ENCODE results near the gene IRX4.
"Not testable (repeated sequence)": the region's sequence is repeated elsewhere in the genome, so short reads cannot be mapped to it uniquely, and the experiment has no call there.

Gene IRX4

DNA sequence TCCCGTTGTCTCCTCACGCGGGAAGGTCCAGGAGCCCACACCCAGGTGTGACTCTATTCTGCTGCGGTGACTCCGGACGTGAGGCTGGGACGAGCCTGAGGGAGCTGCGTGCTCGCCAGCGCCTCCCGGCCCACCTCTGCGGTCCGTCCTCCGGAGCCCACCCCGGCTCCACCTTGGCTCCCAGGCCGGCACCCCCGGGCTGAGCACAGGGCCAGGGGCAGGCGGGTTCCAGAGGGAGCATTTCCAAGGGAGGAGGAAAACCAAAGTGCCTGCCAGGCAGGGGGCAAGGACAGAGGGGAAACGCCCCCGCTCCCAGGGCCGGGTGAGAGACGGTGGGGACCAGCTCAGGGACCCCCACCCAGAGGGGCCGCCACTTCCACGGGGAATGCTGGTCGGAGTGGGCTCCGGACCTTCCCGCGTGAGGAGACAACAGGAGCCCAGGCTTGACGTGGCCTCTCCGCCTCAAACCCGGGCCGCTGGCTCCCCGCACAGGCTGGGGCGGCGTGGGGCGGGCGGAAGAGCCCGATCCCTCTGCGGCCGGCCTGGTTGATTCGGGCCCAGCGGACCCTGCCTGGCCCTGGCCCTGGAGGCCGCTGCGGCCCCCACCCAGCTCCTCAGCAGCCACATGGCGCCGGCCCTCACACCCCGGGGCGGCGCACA, 26.0 kb downstream of the IRX4 start:
- no peak for DNase-seq

DNA sequence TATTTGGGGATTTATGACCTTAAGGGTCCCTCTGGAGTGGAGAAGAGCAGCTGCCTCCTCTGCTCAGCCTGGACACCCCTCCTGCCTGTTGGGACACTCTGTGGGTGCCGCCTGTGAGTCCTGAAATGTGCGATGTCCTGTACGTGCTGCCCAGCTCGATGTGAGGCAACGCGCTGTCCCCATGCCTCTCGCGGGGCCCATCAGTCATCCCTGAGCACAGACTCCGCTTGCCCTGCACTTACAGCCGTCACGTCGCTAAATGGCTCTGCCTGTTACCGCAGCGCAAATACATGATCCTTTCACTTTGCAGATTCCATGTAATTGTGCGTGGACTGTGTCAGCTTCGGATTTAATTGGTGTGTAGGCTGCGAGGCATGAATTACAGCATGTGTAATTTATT, 27.1 kb downstream of the IRX4 start:
- no peak for DNase-seq

DNA sequence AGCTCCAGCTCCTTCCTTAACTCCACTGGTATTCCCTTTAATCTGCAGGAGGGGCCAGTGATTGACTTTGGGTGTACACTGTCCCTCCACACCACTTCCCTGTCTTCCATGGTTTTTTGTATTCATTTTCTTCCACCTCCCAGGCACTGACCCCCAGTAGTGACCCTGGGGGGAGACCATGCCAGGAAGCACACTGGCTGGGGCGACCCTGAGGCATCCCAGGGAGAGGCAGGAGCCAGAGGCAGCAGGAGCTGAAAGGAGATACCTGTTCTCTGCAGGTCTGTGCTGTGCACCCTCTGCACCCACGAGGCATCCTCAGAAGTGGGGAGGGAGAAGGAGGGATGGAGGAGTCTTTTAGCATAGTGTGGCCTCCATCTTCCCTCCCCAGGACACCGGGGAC, 27.6 kb downstream of the IRX4 start:
- DNase-seq, result no peak

DNA sequence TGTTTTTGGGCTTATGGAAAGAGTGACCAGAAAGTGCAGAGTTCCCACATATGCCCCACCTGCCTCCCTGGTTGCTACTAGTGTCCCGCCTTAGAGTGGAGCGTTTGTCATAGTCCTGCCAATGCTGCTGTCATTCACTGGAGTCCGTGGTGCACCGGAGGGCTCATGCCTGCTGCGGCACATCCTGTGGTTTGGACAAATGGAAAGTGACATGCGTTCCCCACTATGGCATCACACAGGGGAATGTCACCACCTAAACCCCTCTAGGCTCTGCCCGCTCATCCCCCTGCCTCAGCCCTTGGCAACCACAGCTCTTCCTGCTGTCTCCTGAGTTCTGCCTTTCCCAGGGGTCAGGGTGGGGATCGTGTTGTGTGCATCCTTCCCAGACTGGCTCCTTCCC, 29.2 kb downstream of the IRX4 start:
- DNase-seq, result no peak

DNA sequence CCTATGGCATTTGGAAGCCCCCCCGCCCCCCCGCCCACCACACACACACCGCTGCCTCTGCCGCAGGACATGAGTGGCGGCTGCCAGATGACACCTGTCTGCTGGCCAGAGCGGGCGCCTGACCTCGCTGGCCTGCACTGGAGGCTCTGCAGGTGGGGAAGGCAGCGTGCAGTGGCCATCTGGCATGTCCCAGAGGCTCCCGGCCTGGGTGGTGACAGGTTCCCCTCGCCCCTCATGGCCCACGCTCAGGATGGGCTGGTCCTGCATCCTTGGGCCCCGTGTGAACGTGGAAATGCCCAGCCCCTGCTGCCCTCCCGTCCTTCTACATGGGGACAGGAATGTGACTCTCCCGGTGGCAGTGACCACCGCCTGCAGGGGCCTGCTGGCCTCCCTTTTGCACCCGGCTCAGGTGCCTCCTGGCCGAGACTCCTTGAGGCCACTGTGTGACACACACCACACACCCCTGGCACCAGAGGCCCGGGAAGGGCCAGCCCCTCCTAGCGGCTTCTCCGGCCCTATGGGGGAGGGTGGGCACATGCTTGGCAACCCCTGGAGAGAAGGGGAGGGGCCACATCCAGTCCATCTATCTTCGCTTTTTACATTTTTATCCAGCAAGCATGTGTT, 30.3 kb downstream of the IRX4 start:
- DNase-seq, result no peak

DNA sequence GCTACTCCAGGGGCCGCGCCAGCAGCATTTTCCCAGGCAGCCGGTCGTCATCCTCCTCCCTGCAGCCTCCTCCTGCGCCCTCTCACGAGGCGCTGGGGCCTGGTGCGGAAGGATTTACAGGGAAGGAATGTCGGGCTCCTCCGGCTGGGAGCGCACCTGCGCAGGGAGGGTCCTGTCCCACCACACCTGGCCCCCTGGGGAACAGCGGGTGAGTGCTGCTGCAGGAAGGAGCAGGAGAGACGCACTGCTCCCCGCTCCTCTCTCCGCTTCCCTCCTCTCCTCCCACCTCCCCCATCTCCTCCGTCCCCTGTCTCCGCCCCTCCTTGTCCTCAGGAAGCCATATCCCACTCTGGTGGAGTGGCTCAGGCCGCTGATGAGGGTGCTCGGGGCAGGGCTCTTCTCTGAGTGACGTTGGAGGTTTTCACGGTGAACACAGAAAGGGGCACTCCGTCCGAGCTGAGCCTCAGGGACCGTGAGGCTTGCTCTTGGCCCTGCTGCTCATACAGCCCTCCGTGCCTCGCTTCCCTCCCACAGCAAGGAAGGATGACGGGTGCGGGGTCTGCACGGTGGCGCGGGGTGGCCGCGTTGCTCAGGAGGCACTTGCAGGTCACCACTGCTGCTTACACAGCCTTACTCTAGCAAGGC, 31.3 kb downstream of the IRX4 start:
- no peak for DNase-seq

DNA sequence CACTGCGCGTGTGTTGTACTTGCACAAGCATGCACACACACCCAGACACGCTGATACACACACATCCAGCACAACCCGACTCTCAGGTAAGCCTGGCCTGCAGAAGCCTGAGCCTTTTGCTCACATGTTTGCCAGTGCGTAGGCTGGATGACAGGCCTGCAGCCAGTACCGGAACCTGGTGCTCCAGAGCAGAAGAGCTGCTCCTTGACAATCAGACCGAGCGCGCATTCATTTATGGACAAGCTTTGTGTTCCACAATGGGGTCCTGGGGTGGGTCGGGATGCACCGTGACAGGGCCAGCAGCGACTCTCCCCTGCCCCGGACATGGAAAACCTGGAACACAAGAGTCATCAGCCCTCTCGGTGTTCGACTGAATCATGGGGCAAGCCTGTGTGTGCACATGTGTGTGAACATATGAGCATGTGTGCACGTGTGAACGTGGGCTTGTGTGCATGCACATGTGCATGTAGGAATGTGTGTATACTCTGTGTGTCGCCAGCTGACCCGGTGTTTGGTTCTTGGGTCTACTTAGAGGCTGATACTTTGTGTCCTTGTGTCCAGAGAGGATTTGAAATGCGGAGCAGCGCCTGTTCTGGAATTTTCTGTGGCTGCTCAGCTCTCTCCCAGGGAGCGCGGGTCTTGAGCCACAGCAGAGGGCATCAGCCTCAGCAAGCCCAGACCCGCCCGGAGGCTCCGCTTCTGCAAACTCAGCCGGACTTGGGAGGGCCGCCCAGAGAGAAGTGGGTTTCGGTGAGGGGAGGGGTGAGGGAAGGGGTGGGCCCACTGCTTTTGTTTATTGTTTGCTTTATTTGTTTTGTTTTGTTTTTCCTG, 32.2 kb downstream of the IRX4 start:
- DNase-seq, result no peak

DNA sequence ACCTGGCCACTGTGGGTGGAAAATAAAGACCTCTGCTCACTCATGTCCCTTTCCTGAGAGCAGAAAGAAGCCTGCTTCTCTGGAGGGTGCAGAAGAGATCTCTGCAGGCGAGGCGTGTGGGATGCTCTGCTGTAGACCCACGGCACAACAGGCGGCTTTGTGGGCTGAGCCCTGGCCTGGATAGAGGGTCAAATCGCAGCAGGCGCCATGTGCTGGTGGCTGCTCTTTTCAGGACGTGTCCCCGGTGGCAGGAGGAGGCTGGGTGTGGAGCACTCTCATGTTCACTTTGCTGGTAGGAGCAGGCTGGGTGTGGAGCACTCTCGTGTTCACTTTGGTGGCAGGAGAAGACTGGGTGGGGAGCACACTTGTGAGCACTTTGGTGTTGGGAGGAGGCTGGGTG, 35.1 kb downstream of the IRX4 start:
- no peak for DNase-seq

DNA sequence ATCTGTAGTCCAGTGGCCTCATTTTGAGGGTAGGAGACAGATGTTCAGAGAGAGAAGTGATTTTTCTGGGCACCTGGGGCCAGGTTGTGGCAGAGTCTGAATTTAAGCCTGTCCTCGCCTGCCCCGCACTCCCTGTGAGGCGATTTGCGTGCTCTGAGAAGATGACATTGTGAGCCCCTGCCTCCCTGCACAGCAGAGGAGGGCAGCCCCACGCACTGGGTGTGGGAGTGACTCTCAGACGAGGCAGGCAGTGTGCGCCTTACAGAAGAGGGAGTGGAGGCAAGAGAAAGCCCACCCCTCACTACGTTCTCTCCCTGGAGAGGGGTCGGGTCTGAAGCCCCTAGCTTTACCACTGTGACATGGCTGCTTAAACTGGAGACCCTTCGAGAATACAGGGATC, 35.7 kb downstream of the IRX4 start:
- DNase-seq, result no peak

DNA sequence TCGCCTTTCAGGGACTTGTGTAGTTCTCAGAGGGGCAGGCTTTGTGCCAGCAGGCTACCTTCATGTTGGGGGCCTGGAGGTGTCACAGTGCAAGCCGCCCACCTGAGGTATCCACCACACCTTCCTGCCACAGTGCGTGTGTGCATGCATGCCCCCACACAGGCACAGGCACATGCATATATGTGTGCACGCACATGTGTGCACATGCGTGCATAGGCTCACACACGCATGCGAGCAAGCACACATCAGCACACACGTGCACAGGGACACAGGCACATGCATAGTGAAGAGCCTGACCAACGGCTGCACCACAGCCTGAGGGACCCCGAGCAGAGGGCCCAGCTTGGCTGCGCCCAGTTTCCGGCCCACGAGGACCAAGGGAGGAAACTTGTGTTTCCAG, 36.1 kb downstream of the IRX4 start:
- DNase-seq, result no peak

DNA sequence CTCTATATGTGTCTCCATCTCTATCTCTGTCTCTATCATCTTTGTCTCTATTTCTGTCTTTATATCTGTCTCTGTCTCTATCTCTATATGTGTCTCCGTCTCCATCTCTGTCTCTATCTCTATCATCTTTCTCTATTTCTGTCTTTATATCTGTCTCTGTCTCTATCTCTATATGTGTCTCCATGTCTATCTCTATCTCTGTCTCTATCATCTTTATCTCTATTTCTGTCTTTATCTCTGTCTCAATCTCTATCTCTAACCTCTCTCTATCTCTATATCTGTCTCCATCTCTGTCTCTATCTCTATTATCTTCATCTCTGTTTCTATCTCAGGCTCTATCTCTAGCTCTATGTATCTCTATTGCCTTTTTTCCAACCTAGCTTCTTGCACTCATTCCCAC, 37.0 kb downstream of the IRX4 start:
- no peak for DNase-seq

DNA sequence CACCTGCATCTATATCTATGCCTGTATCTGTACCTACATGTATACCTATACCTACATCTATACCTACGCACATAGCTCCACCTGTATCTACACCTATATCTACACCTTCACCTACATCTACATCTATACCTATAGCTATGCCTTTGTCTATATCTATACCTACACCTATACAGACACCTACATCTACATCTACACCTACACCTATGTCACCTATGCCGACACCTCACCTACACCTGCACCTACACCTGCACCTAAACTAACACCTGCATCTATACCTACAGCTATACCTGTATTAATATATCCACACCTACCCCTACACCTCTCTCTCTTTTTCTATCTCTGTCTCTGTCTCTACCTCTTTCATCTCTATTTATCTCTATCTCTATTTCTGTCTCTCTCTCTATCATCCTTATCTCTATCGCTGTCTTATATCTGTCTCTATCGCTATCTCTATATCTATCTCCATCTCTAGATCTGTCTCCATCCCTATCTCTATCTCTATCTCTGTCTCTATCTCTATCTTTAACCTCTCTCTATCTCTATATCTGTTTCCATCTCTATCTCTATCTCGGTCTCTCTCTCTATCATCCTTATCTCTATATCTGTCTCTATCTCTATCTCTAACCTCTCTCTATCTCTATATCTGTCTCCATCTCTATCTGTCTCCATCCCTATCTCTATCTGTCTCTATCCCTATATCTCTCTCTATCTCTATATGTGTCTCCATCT, 37.9 kb downstream of the IRX4 start:
- no peak for DNase-seq

DNA sequence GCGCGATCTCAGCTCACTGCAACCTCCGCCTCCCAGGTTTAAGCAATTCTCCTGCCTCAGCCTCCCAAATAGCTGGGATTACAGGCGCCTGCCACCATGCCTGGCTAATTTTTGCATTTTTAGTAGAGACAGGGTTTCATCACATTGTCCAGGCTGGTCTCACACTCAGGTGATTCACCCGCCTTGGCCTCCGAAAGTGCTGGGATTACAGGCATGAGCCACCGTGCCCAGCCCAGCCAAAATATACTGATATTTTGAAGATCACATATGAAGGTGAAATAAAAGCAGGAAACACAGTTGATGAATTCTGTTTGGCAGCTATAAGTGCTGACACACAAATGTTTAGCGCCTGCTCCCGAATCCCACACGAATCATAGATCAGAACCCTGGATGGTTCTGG, 39.0 kb downstream of the IRX4 start:
- DNase-seq, result not testable (repeated sequence)

DNA sequence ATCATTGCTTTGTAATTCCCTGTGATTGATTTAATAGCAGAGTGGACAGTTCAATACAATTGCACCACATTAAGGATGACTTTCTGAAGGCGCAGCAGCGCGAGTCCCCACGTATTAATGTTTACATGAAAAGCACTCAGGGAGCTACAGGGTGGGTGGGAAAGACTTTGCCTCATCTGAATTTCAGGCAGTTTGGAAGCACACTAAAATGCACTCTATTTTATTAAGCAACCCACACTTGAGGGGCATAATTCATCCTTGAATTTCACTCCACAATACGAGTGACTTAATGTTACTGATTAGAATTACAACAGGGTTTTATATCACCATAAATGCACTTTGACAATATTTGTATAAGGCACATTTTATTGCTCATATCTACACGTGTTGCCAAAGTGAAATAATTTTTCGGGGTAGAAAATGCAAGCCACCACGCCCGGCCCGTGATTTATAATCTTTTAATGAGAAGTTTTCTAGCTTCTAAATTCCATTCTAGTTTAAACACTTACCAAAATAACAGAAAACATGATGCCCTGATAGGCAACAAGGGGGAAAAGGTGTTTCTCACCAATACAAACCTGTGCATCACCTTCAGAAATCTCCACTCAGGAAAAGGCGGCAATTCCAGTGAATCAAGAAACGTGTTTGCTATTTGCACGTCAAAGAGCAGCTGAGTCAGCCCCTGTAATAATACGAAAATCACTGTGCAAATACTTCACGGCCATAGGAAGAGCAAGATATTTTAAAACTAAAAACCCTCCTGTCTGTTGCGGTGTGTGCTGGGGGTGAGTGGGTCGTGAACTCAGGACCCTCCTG, 40.5 kb downstream of the IRX4 start:
- no peak for DNase-seq

DNA sequence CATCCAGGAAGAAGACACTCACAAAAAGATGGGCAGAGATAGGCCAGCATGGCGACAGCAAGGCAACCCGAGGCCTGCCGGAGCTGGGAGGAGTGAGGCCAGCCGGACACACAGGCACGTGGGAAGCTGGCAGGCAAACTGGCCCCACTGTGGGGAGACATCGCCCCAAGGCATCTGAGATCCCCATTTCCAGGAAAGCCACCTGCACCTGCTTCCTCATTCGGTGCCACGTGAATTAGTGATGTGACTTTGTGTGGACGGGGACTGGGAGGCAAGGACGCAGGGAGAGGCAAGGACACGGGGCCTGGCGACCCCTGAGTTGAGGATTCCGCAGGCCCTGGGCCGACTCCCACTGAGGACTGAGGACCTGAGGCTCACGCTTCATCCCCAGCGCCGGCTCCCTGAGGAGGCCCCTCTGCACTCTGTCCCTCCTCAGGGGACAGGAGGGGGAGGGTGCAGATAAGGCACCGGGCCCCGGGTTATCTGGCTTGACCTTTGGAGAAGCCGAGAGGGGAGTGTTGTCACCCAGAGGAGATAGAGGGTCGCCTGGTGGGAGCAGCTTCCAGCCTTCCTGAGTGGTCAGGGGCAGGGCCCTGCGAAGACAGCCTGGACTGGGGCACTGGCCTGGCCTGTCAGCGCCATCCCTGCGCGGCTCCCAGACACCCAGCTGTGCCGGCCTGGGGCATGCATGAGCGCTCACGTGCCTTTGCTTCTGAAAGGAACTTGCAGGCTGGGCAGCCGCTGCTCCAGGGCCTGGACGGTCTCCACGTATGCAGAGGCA, 41.8 kb downstream of the IRX4 start:
- DNase-seq, result no peak

DNA sequence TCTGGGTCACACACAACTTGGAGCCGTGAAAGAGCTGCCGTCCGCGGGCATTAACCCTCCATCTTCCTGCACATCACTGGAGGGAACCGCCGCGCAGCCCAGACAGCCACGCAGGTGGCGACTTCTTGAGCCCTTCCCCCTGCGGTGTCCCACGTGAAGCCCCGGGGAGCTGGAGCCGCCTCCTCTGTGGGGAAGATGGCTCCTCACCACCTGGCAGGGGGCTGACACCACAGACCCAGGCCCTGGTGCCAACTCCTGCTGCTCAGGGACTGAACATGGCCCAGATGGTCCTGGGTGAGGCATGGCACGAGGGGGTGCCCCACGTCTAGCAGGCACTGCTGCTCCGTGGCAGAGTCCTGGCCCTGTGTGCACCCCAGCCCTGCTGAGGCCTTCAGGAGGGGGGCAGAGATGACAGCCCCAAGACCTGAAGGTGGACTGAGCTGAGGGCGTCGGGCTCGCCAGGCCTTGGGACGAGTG, 42.6 kb downstream of the IRX4 start:
- DNase-seq, result no peak

DNA sequence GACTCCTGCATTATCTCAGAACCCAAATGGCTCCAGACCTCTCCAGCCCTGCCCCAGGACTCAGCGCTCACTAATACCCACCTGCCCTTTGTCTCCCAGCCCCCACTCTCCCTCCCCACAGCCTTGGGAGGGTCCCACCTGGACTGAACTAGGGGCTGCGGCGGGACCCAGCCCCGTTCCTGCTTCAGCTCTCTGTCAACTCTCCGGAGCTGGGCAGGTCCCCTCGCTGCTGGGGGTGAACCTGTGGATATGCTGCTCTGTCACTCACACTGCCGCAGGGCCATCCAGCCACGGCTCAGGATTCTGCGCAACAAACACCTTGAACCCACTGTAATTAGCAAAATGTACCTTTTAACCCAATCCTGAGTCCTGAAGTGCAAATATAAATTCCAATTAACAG, 44.7 kb downstream of the IRX4 start:
- no peak for DNase-seq

DNA sequence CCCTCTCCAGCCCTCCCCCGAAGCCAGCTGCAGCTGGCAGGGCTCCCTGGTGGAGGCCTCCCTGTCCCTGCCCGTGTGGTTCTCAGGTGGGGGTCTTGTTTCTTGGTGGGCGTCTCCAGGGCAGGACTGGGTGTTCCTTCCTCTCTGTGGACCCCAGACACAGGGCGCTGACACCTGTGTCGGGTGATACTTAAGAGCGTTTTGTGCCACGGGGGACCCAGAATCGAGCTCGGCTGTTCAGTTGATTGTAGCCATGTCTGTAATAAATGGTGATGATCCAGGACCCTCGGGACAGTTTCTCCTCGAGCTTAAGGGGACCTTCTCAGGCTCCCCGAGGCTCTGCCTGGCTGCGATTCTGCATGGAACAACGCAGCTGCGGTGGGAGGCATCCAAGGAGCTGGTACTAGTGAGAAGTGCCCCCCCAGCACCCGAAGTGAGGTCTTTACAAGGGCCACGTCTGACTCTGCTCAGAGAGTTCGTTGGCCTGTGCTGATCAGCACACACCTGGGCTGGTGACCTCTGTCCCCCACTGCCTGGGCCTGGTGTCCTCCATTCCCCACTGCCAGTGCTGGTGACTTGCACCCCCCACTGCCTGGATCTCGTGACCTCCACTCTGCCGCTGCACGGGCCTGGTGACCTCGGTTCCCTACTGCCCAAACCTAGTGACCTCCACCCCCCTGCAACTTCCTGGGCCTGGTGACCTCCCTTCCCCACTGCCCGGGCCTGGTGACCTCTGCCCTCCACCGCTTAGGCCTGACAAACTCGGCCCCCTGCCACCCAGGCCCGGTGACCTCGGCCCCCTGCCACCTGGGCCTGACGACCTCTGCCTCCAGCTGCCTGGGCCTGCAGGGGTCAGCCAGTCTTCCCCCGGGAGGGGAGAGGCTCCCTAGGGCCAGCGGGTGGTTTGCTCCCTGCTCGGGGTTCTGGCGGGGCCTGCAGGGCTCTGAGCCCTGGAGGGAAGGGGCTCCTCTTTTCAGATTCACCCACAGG, 45.5 kb downstream of the IRX4 start:
- no peak for DNase-seq

DNA sequence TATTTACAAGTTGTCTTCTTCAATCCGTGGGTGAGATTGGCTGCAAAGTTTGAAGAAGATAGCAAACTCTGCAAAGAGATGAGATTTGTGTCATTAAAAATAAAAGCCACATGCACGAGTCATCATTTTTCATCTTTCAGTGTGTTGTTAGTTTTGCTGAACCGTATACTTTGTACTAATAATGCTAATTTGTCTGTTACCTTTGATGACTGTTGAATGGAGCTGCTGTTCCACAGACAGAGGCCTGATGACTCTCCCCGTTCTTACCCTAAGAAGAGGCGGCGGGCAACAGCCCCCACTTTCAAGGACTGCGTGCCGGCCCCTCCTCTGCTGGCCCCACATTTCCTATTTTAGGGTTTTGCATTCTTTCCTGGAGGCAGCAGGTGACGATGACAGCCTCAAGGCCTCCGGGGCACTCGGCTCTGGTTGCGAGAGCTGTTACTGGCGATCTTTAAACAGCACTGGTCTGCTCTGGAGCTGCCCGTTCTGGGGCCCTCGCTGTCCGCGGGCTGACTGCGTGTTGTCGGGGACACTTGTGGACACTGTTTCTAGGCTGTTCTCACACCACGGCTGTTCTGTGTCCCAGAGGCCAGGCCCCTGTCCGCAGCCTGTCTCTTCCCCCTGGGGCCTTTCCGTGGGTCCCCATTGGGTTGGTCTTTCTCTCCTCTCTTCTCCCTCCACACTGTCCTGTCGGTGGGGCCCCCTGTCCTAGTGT, 46.4 kb downstream of the IRX4 start:
- DNase-seq, result no peak
